RPMI8226 (cell line): Measurements from ENCODE around the gene ADGRL3.
"Not testable (repeated sequence)": the region's sequence is repeated elsewhere in the genome, so short reads cannot be mapped to it uniquely, and the experiment has no call there.

Source experiments
- DNase-seq: peaks from one replicate; pipeline ENCODE4 v3.0.0-alpha.2; 2015

ADGRL3 gene

DNA sequence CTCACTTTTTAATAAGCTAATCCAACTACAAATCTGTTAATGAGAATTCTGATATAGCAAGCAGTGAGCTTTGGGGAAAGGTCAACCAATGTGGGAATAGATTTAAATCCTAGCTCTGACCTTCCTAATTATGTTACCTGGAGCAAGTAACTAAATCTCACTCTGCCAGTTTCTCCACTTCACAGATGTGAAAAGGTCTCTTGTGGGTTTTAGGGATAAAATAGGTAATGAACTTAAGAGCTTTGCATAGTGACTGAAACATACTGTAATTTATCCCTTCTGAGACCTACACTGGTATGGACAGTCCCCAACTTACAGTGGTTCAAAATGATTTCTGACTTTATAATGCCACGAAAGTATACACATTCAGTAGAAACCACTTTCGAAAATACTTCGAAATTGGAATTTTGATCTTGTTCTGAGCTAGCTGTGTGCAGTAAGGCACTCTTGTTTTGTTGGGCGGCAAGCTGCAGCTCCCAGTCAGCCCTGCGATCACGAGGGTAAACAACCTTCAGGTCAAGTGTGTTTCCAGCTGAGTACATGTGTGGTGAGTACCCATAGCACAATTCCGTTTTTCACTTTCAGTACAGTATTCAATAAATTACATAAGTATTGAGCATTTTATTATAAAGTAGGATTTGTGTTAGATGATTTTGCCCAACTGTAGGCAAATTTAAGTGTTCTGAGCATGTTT lies 93.7 kb downstream of the ADGRL3 start:
- no peak for DNase-seq

GRCh38 chr4:61294936-61295335 lies 94.8 kb downstream of the ADGRL3 start:
- no peak for DNase-seq

DNA sequence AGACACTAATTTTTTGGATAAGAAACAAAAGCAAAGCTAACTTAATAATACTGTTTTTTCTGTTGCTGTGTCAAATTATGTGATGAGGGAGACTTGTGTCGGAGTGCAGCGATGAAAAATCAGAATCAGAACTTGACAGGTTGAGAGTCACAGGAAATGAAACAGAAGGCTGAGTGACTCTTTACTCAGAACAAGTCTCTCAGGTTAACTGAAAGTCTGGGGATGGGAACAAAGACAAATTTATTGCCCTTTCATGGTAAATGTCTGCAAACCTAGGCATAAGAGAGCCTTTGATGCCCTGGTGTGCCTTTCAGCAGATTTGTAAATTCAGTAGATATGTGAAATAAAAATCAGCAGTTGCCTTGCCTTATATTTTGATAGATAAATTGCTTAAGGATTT lies 96.0 kb downstream of the ADGRL3 start:
- no peak for DNase-seq

DNA sequence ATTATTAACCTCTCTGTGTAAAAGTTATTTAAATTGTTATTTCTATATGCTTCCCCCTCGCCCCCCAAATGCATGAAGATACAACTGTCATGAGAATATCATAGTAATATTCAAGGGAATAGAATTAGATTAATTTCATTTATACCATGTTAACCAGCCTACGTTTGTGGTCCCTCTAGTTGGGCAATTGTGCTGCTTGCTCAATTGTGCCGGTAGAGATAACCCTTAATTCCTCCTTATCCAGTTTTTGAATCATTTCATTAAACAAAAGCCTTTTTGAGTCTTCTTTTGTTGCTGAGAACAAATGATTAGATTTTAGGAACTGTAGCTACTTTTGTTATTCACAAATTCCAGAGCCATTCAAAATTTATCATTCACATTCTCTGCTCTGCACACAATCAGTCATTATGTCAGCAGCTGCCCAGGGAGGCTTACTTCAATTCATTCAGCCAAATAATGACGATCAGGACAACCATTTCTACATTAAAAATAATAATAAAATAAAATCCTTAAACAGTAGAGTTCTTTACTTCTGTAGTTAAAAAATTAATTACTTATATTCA lies 98.1 kb downstream of the ADGRL3 start:
- DNase-seq = no peak

- DNase-seq = no peak
Measured at GRCh38 chr4:61299316-61299715, 99.2 kb downstream of the ADGRL3 start.

DNA sequence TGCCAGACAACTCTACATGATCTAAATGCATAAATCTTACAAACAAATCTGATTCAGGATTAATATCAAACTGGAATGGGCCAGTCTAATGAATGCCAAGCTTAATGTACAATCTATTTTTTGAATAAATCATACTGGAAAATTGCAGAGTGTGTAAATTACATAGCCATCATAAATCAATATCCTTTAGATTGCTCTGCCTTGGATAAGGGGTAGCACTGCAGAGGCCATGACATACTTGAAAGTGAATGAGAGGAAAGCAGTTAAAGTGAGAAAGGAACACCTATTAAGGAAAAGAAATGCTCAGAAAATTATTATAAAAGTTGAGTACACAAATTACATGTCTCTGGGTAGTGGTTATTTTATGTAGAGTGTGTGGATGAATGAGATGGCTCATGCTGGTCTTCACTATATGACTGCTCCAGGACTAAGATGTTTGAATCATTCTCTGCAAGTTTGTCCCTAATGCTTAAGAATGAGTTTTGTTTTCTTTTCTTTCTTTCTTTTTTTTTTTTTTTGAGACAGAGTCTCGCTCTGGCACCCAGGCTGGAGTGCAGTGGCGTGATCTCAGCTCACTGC lies 100.2 kb downstream of the ADGRL3 start:
- DNase-seq = no peak

DNA sequence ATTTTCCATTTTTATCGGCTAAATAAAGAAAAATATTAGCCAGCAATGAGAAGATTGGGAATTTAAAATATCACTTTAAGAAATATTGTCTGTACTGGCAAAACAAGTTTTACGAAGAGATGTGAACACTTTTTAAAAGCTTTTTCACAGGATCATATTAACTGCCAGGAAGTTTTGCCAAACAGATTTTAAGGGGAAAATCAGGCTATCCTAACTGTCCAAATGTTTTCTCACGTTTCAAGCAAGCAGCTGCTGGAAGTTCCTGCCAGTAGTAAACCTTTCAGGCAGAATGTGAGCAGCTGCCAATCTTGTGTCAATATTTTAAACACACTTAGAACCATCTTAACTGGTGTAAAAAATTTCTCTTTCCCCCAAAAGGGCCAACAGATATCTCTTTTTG lies 101.1 kb downstream of the ADGRL3 start:
- no peak for DNase-seq

DNA sequence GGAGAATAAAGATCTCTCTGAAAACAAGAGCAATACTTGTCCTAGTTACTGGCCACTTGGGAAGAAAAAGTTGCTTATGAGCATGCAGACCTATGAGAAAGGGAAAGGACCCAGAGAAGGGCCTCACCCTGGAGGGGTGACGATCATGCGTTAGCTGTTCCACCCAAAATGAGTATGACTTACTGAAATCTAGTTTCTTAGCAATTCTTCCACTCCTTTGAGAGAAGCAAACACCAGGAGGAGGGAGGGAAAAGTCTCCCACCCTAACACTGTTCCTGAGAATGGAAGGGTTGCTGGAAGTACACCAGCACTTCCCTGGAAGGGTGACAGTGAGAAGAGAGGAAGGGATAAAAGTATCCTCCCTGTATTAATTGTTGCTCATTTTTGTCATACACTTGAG lies 107.9 kb downstream of the ADGRL3 start:
- DNase-seq = no peak

DNA sequence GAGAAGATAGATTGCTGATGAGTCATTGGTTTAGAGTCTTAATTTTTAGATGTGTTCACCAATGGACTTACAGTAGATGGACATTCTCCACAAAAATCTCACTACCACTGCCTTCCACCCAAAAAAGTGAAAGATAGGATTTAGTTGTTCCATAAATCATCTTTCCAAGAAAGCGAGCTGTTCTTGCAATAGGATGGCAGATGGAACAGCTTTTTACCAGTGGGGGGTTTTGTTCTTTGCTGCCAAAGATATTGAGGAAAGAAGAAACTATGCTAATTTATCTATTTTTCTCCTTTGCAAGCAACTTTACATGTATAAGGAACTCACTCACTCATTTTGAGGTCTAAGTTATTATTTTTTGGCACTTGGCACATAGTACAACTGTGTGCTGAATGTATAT lies 109.5 kb downstream of the ADGRL3 start:
- no peak for DNase-seq

GRCh38 chr4:61312526-61312925 lies 112.4 kb downstream of the ADGRL3 start:
- DNase-seq = no peak

DNA sequence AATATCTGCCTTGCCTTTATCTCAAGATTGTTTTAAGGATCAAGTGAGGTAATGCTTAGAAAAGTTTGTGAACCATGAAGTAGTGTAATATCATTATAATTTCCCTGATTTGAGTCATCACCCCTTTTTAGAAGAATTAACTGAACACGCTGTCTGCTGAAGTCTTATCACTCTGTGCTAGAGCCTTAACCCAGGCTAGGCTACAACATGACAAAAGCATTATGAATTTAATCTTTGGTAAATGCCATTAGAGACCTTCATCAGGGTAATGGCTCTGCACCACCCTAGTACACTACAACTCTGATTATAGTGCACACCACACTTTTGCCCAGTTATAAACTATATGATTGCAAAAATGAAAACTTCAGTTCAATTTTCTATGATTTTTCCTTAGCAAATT lies 118.3 kb downstream of the ADGRL3 start:
- DNase-seq = no peak

DNA sequence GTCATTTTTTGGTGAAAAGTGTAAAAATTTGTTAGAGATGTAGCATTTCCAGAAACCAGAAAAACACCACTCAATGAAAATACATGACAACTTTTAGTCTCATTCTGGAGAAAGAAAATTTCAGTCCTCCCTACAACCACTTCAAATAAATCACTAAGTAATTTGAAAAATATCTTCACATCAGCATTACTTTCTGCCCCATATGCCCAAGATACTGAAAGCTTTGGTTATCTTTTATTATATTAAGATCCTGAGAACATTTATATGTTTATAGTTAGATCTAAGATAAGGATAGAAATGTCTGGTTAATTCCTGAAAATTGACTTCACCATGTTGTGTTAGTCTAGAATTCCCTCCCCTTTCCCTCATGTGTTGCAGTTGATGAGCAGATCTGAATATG lies 119.0 kb downstream of the ADGRL3 start:
- DNase-seq = no peak

DNA sequence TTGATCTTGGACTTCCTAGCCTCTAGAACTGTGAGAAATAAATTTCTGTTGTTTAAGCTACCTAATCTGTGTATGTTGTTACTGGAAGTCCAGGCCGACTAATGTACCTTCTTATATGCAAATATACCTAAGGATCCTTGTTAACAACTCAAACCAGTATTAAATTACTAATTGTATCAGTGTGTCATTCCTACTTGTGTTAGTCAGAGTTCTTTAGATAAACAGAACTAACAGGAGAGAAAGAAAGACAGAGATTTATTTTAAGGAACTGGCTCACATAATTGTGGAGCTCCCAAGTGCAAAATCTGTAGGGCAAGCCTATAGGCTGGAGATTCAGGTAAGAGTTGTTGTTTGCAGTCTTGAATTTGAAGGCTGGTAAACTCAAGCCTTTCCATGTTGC lies 120.0 kb downstream of the ADGRL3 start:
- no peak for DNase-seq

DNA sequence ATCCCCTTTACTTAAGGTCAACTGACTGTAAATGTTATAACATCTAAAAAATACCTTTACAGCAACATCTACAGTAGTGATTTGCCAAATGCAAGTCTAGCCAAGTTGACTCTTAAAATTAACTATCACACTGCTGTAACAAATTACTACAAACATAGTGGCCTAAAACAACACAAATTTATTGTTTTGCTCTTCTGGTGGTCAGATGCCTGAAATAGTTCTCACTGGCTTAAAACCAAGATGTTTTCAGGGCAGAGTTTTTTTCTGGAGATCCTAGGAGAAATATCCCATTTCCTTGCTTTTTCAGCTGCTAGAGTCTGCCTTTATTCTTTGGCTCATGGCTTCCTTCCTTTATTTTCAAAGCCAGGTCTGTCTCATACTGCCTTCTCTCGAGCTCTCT lies 120.5 kb downstream of the ADGRL3 start:
- DNase-seq = no peak

GRCh38 chr4:61332693-61333092 lies 132.6 kb downstream of the ADGRL3 start:
- DNase-seq = no peak

DNA sequence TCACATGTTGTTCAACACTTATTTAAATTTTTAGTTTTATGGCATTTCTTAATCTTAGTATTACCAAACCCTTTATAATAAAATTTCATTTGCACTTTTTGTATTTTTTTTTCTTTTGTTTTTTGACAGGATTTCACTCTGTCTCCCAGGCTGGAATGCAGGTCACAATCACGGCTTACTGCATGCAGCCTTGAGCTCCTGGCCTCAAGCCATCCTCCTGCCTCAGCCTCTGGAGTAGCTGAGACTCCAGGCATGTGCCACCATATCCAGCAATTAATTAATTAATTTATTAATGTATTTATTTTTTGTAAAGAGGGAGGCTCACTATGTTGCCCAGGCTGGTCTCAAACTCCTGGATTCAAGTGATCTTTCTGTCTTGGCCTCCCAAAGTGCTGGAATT lies 133.4 kb downstream of the ADGRL3 start:
- DNase-seq = no peak

GRCh38 chr4:61335241-61335763 lies 135.2 kb downstream of the ADGRL3 start:
- DNase-seq = no peak

DNA sequence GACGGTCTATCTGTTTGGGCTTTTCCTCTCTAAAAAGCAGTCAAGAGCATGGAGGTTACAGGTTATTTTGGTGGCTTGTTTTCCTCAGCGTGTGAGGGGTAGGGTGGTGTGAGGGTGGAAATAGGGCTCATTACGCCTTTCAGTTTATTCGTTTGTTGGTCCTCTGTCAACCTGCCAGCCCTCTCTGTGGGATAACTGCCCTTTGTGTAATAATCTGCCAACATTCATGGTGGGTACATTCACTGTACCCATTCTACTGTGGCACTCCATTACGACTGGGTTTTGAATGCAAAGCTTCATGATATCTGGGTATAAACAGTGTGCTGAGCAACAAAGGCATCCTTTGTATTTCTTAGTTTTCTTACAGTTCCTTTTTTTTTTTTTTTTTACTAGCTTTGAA lies 136.4 kb downstream of the ADGRL3 start:
- DNase-seq = no peak

- DNase-seq = no peak
Measured at GRCh38 chr4:61336916-61337315, 136.8 kb downstream of the ADGRL3 start.

GRCh38 chr4:61342061-61342460 lies 141.9 kb downstream of the ADGRL3 start:
- no peak for DNase-seq

DNA sequence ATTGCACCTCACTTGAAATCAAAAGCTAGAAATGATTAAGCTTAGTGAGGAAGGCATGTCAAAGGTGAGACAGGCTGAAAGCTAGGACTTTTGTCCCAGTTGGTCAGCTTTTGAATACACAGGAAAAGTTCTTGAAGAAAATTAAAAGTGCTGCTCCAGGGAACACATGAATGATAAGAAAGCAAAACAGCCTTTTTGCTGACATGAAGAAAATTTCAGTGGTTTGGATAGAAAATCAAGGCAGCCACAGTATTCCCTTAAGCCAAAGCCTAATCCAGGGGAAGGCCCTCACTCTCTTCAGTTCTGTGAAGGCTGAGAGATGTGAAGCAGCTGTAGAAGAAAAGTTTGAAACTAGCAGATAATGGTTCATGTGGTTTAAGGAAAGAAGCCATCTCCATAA lies 150.8 kb downstream of the ADGRL3 start:
- no peak for DNase-seq

DNA sequence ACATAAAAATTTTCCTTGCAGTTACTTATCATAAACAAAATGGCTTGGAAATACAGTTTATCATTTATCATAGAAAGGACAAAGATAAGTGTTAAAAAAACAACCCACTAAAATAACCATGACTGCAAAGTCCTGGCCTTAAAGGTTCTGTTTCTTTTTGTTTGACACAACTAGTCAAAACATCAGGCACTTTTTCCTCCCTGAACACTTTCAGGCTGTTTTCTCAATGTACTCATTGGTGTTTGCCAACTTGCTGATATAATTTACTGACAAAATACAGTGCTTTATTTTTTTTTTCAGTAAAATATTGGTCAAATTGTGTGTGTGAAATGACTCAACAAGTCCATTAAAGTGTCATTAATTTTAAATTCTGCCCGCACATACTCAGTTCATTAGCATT lies 156.6 kb downstream of the ADGRL3 start:
- DNase-seq = no peak

DNA sequence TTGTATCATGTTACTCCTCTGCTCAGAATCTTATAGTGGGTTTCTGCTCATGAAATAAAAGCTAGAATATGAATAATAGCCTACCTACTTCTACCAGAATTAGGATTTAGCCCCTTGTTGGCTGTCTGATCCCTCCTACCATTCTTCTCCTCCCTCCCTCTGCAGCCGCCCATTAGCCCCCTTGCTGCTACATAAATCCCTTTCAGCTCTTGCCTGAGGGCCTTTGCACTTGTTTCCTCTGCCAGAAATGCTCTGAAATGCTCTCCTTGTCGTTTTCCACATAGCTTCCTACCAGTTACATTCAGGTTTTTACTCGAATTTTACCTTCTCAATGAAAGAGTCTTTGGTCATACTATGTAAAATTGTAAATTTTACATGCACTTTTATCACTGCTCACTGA lies 159.2 kb downstream of the ADGRL3 start:
- DNase-seq = no peak

DNA sequence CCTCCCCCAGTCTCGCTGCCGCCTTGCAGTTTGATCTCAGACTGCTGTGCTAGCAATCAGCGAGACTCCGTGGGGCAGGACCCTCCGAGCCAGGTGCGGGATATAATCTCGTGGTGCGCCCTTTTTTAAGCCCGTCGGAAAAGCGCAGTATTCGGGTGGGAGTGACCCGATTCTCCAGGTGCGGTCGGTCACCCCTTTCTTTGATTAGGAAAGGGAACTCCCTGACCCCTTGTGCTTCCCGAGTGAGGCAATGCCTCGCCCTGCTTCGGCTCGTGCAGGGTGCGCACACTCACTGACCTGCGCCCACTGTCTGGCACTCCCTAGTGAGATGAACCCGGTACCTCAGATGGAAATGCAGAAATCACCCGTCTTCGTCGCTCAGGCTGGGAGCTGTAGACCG lies 172.7 kb downstream of the ADGRL3 start:
- not testable (repeated sequence) for DNase-seq
